ENCODE measurements around the gene NPIPB6.
"Not testable (repeated sequence)": the region's sequence is repeated elsewhere in the genome, so short reads cannot be mapped to it uniquely, and the experiment has no call there.

GRCh38 chr16:28363408-28363807 lies at the start of gene NPIPB6:
- TF ChIP-seq CTCF, POLR2A (IDR thresholded peaks at IDR 0.05): not testable (repeated sequence)
